Dendritic cell treated with granulocyte-macrophage colony-stimulating factor and Interleukin-4, amounts not matched to agents 40 ng/mL and 50 ng/mL, for 4 days (primary cell): ENCODE results near the gene PSD.
"Not testable (repeated sequence)": the region's sequence is repeated elsewhere in the genome, so short reads cannot be mapped to it uniquely, and the experiment has no call there.

ENCODE experiments used
- H3K27ac Mint-ChIP-seq: one replicate; pipeline ENCODE4 v1.8.0; 2022; ENCODE audit warnings: mild to moderate bottlenecking, mixed read lengths
- H3K27me3 Mint-ChIP-seq: one replicate; pipeline ENCODE4 v1.8.0; 2022; ENCODE audit warnings: mild to moderate bottlenecking, mixed read lengths
- H3K36me3 Mint-ChIP-seq: one replicate; pipeline ENCODE4 v1.8.0; 2022; ENCODE audit warnings: low read depth, mixed read lengths
- H3K4me1 Mint-ChIP-seq: one replicate; pipeline ENCODE4 v1.8.0; 2022; ENCODE audit warnings: low read depth, mixed read lengths
- H3K4me3 Mint-ChIP-seq: one replicate; pipeline ENCODE4 v1.8.0; 2022; ENCODE audit warnings: mild to moderate bottlenecking, moderate library complexity, mixed read lengths
- H3K9me3 Mint-ChIP-seq: one replicate; pipeline ENCODE4 v1.8.0; 2022; ENCODE audit warnings: mixed read lengths
- intact Hi-C: fragments of 100-400 bp; cut with micrococcal nuclease; formaldehyde crosslinking; loops from one replicate; pipeline ENCODE4 v1.15.0; 2022

PSD gene

GRCh38 chr10:102418622-102419268 lies at the start of gene PSD:
Gene PSD (minus strand): TSS chr10:102418785. CDS start chr10:102417038, 1,747 bp downstream.
- Mint-ChIP-seq H3K27ac (no peak within 1 kb of the TSS), H3K27me3 (peaks cover 54% of the 10 kb centered on the region), H3K4me1 (peaks cover 77% of the 10 kb centered on the region), H3K9me3 (no peaks in the 10 kb centered on the region), H3K4me3 (peak within 1 kb of the TSS; percentile 85), H3K36me3 (peaks cover 26% of the 10 kb centered on the region)
- intact Hi-C loops: no loop called here

DNA sequence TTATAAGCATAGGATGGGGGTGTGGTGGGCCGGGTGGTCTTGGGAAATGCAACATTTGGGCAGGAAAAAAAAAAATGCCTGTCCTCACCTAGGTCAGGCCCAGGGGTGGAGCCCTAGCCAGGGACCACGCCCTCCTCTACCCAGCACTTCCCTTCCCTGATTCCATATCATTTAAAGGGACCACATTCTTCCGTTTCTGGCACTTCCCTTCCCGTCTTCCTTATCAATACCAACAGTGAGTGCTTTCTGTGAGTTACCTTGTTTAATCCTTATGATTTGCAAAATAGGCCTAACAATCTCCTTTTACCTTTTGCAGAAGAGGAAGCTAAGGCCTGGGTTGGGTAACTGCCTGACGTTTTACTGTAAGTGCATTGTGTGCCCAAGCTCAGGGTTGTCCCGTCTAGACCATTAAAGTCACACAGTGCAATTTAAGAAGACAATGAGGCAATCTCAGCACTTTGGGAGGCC lies 49.4 kb upstream of the PSD start:
- peaks cover 5% of the 10 kb centered on the region for H3K27me3 Mint-ChIP-seq
- intact Hi-C loops: no loop called here

DNA sequence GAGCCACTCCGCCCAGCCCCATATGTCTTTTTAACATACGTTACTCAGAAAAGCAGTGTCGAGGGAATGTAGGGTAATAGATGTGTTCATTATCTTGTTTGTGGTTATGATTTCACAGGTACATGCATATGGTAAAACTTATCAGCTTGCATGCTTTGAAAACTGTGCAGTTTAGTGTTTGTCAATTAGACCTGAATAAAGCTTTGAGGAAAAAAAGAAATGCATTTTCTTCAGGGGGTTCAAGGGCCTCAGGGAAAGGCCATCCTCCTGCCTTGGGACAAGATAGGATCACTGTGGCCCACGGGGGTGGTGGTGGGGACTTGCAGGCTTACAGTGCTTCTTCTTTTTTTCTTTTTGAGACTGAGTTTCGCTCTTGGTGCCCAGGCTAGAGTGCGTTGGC lies 48.7 kb upstream of the PSD start:
- no peak overlapping the region for H3K27ac Mint-ChIP-seq
- no peaks in the 10 kb centered on the region for H3K9me3 Mint-ChIP-seq
- intact Hi-C loops: no loop called here
- peaks cover 16% of the 10 kb centered on the region for H3K36me3 Mint-ChIP-seq
- peaks cover 50% of the 10 kb centered on the region for H3K4me1 Mint-ChIP-seq
- peaks cover 12% of the 10 kb centered on the region for H3K27me3 Mint-ChIP-seq
- no peak overlapping the region for H3K4me3 Mint-ChIP-seq

More for the DNA sequence above, 49.4 kb upstream of the PSD start:
- H3K36me3 Mint-ChIP-seq: peaks cover 22% of the 10 kb centered on the region
- no peaks in the 10 kb centered on the region for H3K9me3 Mint-ChIP-seq
- H3K27ac Mint-ChIP-seq: peak overlapping the region; percentile 76
- peak overlapping the region; percentile 28 for H3K4me3 Mint-ChIP-seq
- H3K4me1 Mint-ChIP-seq: peaks cover 43% of the 10 kb centered on the region

DNA sequence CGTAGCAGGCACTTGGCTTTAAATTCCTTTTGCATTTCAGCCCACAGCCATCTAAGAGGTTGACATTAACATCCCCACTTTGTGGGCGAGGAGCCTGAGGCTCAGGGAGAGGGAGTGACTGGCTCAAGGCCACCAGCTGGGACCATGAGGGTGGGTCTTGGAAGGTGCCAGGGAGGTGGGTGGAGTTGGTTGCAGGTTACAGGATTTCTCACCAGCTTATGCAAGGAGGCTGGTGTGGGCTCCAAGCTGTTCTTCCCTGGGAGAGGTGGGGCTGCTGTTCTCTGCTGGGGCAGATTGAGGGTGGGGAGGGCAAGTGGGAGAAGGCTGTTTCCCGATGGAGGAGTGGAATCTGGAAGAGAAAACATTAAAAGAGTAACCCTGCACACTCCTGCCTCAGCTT lies 46.9 kb upstream of the PSD start:
- Mint-ChIP-seq H3K9me3 (no peaks in the 10 kb centered on the region), H3K27ac (no peak overlapping the region), H3K36me3 (peaks cover 11% of the 10 kb centered on the region), H3K4me1 (peaks cover 68% of the 10 kb centered on the region), H3K4me3 (no peak overlapping the region), H3K27me3 (peaks cover 20% of the 10 kb centered on the region)
- intact Hi-C loops: no loop called here

DNA sequence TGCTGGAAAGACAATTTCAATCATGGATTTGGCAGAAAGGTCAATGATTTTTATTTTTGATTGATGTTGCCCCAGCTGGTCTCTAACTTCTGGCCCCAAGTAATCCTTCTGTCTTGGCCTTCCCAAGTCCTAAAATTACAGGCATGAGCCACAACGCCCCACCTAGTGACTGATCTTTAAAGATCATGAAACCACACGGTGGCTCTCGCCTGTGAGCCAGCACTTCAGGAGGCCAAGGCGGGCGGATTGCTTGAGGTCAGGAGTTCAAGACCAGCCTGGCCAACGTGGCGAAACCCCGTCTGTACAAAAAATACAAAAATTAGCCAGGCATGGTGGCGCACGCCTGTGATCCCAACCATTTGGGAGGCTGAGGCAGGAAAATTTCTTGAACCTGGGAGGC lies 45.4 kb upstream of the PSD start:
- no peak overlapping the region for H3K4me3 Mint-ChIP-seq
- H3K27ac Mint-ChIP-seq: no peak overlapping the region
- intact Hi-C loops: no loop called here
- peaks cover 54% of the 10 kb centered on the region for H3K4me1 Mint-ChIP-seq
- peaks cover 20% of the 10 kb centered on the region for H3K27me3 Mint-ChIP-seq
- H3K9me3 Mint-ChIP-seq: no peaks in the 10 kb centered on the region
- H3K36me3 Mint-ChIP-seq: peaks cover 6% of the 10 kb centered on the region

DNA sequence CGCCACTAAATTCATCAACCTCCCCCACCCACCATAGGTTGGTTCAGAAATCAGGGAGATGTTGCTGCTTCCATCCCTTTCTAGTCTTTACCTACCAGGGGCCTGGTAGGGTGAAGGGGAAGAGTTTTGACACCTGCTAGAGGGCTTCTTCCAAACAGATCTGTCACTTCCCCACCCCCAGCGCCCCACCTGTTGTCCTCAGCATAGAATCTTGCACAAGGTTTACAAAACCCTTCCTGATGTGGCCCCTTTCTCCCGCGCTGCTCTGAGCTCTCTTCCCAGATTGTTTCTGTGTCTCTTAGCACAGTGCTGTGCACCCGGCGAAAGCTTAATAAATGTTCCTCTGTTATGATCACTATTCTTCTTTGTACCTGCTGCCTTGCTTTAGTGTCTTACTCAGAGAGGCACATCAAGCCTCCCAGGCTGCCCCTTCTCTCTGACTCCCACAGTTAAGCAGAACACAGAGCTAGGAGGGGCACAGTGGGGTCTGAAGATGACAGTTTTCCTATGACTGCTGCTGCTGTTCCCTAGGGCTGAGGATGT lies 44.0 kb upstream of the PSD start:
- Mint-ChIP-seq H3K27ac (no peak overlapping the region), H3K27me3 (peaks cover 20% of the 10 kb centered on the region), H3K4me3 (no peak overlapping the region), H3K36me3 (peaks cover 6% of the 10 kb centered on the region), H3K4me1 (peaks cover 40% of the 10 kb centered on the region), H3K9me3 (no peaks in the 10 kb centered on the region)
- intact Hi-C loops: no loop called here

GRCh38 chr10:102461187-102462054 lies 42.8 kb upstream of the PSD start:
- H3K4me1 Mint-ChIP-seq: peaks cover 34% of the 10 kb centered on the region
- peaks cover 20% of the 10 kb centered on the region for H3K27me3 Mint-ChIP-seq
- intact Hi-C loops: no loop called here
- no peaks in the 10 kb centered on the region for H3K9me3 Mint-ChIP-seq
- peak overlapping the region; percentile 85 for H3K4me3 Mint-ChIP-seq
- peaks cover 6% of the 10 kb centered on the region for H3K36me3 Mint-ChIP-seq
- peak overlapping the region; percentile 89 for H3K27ac Mint-ChIP-seq

- Mint-ChIP-seq H3K9me3 (no peaks in the 10 kb centered on the region), H3K4me3 (peak overlapping the region; percentile 85), H3K36me3 (peaks cover 6% of the 10 kb centered on the region), H3K4me1 (peaks cover 40% of the 10 kb centered on the region), H3K27me3 (peaks cover 20% of the 10 kb centered on the region), H3K27ac (peak overlapping the region; percentile 89)
- intact Hi-C loops: no loop called here
These were observed 42.2 kb upstream of the PSD start for GRCh38 chr10:102460836-102461186.

DNA sequence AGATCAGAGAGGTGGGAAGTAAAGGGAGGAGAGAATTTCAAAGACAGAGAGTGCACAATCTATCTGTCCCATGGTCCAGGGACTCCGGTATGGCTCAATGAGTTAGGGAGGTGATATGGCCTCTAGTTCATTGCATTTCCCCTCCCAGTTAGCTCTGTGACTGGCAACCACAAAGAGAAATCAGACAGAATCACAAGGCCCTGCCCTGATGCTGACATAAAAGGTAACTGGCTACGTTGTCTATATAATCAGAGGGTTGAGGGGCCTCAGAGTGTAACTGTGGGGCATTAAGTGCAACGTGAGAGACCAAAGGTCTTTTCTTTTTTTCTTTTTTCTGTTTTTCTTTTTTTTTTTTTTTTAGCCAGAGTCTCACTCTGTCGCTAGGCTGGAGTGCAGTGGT lies 40.1 kb upstream of the PSD start:
- H3K27ac Mint-ChIP-seq: no peak overlapping the region
- peaks cover 52% of the 10 kb centered on the region for H3K4me1 Mint-ChIP-seq
- no peaks in the 10 kb centered on the region for H3K9me3 Mint-ChIP-seq
- peaks cover 20% of the 10 kb centered on the region for H3K27me3 Mint-ChIP-seq
- H3K36me3 Mint-ChIP-seq: peaks cover 6% of the 10 kb centered on the region
- no peak overlapping the region for H3K4me3 Mint-ChIP-seq
- intact Hi-C loops: no loop called here

- Mint-ChIP-seq H3K36me3 (peaks cover 12% of the 10 kb centered on the region), H3K4me3 (no peak overlapping the region), H3K27ac (no peak overlapping the region), H3K27me3 (peaks cover 11% of the 10 kb centered on the region), H3K4me1 (peaks cover 52% of the 10 kb centered on the region), H3K9me3 (no peaks in the 10 kb centered on the region)
- intact Hi-C loops: no loop called here
These were observed 39.1 kb upstream of the PSD start for GRCh38 chr10:102457591-102458150.

DNA sequence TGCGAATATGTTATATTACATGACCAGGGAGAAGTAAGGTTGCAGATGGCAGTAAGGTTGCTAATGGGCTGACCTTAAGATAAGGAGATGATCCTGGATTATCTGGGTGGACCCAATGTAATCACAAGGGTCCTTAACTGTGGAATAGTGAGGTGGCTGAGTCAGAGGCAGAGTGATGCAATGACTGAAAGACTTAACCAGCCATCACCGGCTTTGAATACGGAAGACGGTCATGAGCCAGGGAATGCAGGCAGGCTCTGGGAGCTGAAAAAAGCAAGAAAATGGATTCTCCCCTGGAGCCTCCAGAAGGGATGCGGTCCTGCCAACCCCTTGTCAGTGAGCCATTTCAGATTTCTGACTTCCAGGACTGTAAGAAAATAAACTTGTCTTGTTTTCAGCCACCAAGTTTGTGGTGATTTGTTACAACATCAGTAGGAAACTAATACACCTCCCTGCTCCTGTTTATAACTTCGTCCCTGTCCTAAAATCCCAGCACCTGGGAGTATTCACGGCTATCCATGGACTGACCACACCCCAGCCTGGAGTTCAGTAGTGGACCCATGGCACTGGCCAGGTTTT lies 37.4 kb upstream of the PSD start:
- H3K9me3 Mint-ChIP-seq: no peaks in the 10 kb centered on the region
- H3K36me3 Mint-ChIP-seq: peaks cover 5% of the 10 kb centered on the region
- peaks cover 52% of the 10 kb centered on the region for H3K4me1 Mint-ChIP-seq
- no peaks in the 10 kb centered on the region for H3K27me3 Mint-ChIP-seq
- intact Hi-C loops: no loop called here
- no peak overlapping the region for H3K4me3 Mint-ChIP-seq
- H3K27ac Mint-ChIP-seq: no peak overlapping the region

- H3K27me3 Mint-ChIP-seq, H3K36me3 Mint-ChIP-seq, intact Hi-C loops, H3K4me3 Mint-ChIP-seq, H3K9me3 Mint-ChIP-seq: not testable (repeated sequence)
- H3K27ac Mint-ChIP-seq: peak overlapping the region; percentile 89
- peaks cover 52% of the 10 kb centered on the region for H3K4me1 Mint-ChIP-seq
These were observed 36.3 kb upstream of the PSD start for GRCh38 chr10:102454662-102455487.

DNA sequence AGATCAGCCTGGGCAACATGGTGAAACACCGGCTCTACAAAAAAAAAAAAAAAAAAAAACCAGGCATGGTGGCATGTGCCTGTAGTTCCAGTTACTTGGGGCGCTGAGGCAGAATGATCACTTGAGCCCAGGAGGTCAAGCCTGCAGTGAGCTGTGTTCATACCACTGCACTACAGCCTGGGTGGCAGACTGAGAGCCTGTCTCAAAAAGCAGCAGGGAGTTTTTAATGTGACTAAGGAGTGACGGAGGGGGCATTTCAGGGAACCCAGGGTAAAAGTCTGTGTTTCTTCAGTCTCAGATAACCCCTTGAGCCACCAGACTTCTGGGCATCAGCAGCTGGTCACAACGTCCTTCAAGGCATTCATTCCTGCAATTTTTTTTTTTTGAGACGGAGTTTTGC lies 34.9 kb upstream of the PSD start:
- intact Hi-C loops: loop anchor here (1.0 to 2.0 kb wide), 2 partner anchors 21 to 26 kb away; partner anchors contain the start of gene CUEDC2

More for the DNA sequence above, 34.9 kb upstream of the PSD start:
- no peaks in the 10 kb centered on the region for H3K27me3 Mint-ChIP-seq
- no peaks in the 10 kb centered on the region for H3K9me3 Mint-ChIP-seq
- H3K4me1 Mint-ChIP-seq: peaks cover 61% of the 10 kb centered on the region
- no peak overlapping the region for H3K4me3 Mint-ChIP-seq
- H3K36me3 Mint-ChIP-seq: peaks cover 11% of the 10 kb centered on the region
- peak overlapping the region; percentile 89 for H3K27ac Mint-ChIP-seq
